ENCODE data around the gene ARHGAP24.

ARHGAP24 gene

GRCh38 chr4:85747882-85748491 is 273.0 kb downstream of the ARHGAP24 start:
- no peak for DNase-seq

GRCh38 chr4:85748654-85749053 is 273.7 kb downstream of the ARHGAP24 start:
- no peak for DNase-seq

DNA sequence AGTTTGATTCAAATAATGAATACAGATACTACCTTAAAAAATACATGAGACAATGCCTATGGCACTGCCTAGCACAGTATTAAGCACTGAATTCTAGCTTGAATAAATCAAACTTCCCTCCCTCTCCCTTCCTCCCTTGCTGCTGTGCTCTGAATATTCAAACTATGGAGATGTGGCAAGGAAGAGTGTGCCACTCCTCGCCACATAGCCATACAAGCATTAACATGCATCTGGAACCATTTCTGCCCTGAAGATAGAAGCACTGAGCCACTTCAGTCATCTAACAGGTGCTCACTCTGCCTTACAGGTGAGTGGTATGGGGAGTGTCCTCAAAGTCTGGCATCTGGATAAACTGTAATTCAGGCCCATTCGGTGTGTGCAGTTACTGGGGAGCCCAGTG is 276.9 kb downstream of the ARHGAP24 start:
- no peak for DNase-seq

- no peak for DNase-seq
Observed at GRCh38 chr4:85755285-85755684, 280.3 kb downstream of the ARHGAP24 start.

GRCh38 chr4:85756938-85757337 is 282.0 kb downstream of the ARHGAP24 start:
- no peak for DNase-seq

DNA sequence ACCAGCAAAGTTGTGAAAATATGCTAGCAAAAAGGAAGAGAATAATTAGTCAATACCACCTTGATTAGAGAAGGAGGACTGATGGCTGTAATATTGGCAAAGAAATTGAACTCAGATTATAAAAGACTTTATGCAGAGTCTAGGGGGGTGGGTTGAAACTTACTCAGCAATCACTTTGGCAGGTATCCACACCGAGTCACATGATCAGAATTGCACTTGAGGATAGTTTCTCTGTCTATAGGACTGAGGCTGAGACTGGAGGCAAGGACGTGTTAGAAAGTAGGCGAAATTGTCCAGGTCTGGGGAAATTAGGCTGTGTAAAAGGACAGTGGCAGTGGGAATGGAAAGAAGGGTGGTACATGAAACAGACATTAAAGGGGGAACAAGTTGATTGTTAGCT is 284.4 kb downstream of the ARHGAP24 start:
- DNase-seq = no peak

DNA sequence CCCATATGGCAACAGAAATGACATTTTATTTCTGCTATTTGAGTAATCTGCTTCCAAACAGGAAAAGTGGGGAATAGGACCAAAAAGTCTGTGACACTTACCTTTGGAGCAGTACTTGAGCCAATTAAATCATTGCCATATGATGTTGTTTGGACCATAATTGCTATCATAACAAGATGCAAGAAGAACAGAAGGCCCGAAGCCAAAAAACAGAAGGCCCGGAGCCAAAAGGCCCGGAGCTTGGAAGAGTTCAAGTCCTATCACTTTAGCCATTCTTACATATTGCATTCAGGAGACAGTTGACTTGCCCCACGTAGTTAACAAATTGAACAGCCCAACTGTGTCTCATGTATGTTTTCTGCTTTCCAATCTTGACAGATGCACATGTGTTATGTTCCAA is 285.6 kb downstream of the ARHGAP24 start:
- DNase-seq = no peak

- DNase-seq = no peak
Observed at GRCh38 chr4:85761803-85762528, 287.0 kb downstream of the ARHGAP24 start.

GRCh38 chr4:85762529-85762871 is 287.6 kb downstream of the ARHGAP24 start:
- DNase-seq = no peak

GRCh38 chr4:85763202-85763601 is 288.3 kb downstream of the ARHGAP24 start:
- DNase-seq = no peak

DNA sequence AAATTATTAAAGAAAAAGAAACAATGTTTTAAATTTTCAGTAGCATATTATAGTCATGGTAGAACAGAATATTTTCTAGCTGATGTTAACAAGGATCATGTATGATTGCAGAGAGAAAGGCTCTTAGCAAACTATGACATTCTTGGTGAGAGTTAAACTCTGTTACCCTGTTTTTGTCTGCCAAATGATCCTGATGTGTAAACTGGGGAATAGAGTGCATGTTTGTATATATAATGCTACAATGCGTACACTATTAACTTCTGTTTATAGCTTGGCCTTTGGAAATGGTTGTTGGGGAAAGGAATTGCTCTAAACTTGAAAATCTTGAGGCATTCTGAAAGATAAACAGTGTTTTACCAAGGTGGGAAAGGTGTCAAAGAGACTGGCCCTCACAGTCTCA is 292.7 kb downstream of the ARHGAP24 start:
- DNase-seq = no peak

DNA sequence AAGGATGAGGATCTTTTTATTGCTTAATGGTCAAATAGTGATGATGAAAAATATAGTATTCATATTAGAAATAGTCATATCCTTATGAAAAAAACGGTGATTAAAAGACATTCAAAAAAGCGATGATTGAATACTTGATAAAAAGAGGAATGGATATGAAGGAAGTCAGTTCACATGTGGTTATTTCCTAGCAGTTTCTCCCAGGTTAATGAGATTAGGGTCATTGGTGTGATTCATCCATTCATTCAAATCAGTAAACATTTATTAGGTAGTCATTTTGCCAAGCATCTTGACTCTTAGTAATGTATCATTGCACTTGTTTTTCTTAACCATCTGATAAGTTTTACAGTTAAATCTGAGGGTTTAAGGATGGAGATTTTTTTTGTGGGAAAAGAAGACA is 294.1 kb downstream of the ARHGAP24 start:
- DNase-seq = no peak

DNA sequence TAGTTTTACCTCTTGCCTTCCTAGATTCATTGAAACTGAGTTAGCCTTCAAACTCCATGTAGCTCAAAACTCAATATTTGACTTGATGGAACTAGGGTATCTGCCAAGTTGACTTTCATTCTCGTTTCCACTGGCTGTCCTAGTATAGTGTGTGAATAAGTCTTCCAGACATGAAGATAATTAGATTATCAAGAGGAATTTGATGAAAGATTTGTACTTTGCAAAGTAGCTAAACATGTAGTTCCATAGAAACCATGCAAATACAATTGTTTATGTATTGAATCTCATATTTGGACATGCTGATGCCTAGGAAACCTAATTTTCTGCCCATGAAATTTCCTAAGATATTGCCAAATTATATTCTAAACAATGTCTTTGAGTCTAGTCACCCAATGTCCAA is 297.5 kb downstream of the ARHGAP24 start:
- no peak for DNase-seq

DNA sequence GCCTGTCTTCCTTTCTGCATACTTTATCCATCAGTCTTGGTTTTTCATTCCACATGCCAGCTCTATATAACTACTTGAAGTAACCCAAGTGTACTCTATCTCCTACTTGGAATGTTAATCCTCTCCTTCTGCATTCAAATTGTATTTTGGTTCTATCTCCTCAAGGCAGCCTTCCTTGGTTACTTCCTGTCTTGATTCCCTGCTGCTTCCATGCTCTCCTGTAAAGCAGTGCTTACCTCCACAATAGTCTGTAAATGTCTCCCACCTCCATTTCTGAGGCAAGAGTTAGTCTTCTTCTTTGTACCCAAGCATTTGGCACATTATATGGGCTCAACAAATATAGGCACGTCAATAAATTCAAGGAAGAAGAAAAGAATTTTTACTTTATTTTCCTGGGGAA is 298.4 kb downstream of the ARHGAP24 start:
- no peak for DNase-seq

- DNase-seq = no peak
Observed at GRCh38 chr4:85774000-85774399, 299.1 kb downstream of the ARHGAP24 start.

- no peak for DNase-seq
Observed at GRCh38 chr4:85774489-85774888, 299.5 kb downstream of the ARHGAP24 start.

DNA sequence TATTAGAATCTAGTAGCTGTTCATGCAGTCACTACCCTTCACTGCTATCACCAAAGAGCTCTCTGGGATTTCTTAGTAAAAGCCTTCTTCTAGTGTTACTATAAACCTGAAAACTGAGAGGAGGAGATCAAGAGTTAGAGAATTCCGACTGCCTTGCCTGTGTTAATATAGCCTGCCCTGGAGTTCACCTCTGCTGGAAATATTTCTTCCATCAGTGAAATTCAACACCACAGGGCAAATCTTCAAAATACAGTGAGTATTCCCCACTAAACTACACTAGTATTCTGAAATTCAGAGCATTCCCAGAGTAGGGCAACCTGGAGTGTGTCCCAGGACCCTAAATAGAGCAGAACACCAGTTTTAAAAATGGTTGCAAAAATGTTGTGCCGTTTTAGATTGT is 301.1 kb downstream of the ARHGAP24 start:
- no peak for DNase-seq

DNA sequence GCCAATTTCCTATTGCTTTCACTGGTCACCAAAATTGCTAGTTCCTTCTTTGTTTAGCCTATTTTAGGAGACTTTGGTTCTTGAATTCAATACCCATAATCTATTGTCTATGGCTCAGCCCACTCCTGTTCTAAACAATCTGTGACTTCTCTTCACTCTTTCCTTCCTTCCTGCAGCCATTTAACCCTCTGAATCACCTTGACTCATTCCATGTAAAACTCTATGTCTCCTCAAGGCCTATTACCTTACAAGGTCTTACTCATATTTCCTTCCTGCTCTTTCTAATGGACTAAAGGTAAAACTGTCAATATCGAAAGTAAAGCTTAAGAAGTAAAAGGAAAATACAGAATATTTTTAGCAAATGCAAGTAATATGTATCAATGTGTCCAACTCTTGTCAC is 301.6 kb downstream of the ARHGAP24 start:
- no peak for DNase-seq

DNA sequence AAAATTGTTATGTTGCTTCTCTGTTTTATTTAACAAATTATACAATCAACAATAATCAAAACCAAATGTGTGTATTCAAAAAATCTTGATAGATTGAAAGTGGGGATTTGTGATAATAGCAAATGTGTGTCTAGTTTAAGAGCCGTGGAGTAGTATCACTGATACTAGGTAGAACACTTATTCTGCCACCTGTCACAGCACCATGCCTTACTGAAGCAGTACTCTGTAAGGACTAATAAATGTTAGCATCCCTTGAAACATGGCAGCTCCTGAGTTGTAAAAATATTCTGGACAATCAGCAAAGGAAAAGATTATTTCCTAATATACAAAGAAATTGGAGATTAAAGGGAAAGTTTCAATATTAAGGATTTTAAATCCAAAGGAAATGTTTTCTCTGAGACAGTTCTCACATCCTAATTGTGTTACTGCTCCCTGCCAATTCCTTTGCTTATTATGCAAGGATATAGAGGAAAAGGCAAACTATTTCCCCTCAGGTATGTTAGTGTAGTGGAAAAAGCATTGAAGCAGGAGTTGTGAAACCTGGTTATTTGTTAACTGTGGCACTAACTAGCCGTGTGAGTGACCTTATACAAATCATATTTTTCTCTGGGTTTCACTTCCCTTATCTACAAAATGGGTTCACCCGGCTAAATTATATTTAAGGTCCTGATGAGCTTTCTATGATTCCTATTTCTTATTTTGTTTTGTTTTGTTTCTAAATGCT is 303.1 kb downstream of the ARHGAP24 start:
- no peak for DNase-seq

GRCh38 chr4:85778632-85779131 is 303.7 kb downstream of the ARHGAP24 start:
- DNase-seq = no peak

DNA sequence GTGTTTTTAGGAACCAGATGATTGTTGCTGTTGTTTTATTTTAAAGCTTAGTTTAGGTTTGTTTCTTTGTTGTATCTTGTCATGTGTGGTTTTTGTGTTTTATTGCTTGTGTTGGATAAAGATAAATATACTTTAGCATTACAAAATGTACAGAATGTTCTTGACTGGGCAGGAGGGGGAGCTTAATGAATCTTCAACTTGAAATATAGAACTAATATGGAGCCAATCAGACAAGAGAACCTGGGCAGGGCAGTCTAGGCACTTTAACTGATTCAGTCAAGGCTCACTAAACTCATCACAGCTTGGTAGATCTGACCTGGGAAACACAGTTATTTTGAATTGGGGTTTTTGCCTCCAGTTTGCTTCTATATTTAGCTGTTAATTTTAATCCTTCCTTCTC is 304.2 kb downstream of the ARHGAP24 start:
- no peak for DNase-seq

DNA sequence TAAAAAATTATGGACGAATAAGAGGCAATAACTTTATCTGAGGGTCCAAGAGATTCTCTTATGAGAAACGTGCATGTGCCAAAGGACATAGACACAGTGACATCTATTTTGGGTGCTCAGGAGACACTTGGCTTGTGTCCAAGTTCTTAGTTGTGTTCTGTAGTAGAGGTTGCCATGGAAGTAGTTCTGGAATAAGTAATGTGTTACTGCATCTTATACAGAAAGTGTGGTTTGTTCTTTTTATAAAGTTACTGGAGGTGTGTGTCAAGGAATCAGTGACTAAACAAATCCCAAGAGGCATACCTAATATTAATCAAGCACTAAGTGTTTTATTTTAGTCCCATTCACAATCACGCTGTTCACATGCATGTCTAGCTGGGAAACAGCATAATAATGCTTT is 305.7 kb downstream of the ARHGAP24 start:
- DNase-seq = no peak

DNA sequence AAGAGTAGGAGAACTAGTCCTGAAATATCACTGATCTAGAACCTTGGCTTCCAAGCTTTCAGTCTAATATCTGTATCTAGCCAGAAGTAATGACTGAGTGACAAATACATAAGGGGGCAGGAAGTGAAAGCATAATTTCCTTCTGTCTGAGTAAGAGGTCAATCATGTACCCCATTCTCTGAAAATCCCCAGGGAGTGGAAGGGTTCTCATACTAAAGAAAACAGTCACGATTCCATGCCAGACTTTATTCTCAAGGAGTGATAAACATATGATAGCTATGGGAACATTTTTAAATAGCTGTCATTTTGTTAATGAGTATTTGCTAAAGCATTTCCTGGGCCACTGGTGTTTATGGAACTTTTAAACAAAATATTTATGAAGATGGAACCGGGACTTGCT is 308.5 kb downstream of the ARHGAP24 start:
- no peak for DNase-seq

DNA sequence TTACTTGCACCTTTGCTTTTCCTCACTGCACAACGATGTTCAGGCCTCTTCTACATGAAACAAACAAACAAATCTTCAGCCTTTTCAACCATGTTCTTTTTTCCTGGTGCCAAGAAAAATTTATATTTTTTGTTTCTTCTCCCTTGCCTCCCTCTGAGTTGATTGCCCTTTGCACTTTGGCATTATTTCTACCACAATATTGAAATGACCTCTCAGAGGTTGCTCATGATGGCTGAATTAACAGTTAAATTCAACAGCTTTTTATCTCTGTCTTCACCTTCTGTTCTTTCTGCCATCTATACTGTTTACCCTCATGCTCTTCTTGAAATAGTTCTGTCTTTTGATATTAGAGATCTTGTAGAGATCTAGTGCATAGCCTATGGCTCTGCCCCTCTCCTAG is 308.9 kb downstream of the ARHGAP24 start:
- DNase-seq = no peak
